Kidney epithelial cell (primary cell): ENCODE results near the gene RTN4. TPM values are rescaled to one million over a fixed set of nuclear protein-coding genes. Genes with fewer than 3 reads are reported as not detected.

ENCODE experiments used
- DNase-seq: peaks from one replicate; pipeline ENCODE4 v3.0.0-alpha.2; 2010; ENCODE audit warnings: low read depth
- H3K27me3 ChIP-seq: 2 replicates; pipeline ENCODE4 v1.6.0; 2011; ENCODE audit warnings: low read length; ENCODE audit not compliant: control insufficient read depth, insufficient read depth
- H3K36me3 ChIP-seq: 2 replicates; pipeline ENCODE4 v1.5.1; 2011; ENCODE audit warnings: low read length; ENCODE audit not compliant: control insufficient read depth, insufficient read depth
- H3K4me3 ChIP-seq: 2 replicates; pipeline ENCODE4 v1.5.1; 2011; ENCODE audit warnings: low read depth, mild to moderate bottlenecking, control low read depth, low read length
- total RNA-seq: library from RNA; depleted of rRNA; stranded (reverse); fragments of >200 nt; gene quantifications from 2 replicates; pipeline ENCODE4 v1.2.3, GENCODE V29; 2015
- TF ChIP-seq, protein P1 (sequence below): IDR thresholded peaks from 2 replicates; pipeline ENCODE4 v1.5.1; 2011; ENCODE audit warnings: mild to moderate bottlenecking, moderate library complexity, low read length, control low read depth, inconsistent platforms; ENCODE audit not compliant: insufficient read depth, poor library complexity, severe bottlenecking

The RTN4 gene
- total RNA-seq, 1 donor from 2014 or later, result 382 TPM

DNA sequence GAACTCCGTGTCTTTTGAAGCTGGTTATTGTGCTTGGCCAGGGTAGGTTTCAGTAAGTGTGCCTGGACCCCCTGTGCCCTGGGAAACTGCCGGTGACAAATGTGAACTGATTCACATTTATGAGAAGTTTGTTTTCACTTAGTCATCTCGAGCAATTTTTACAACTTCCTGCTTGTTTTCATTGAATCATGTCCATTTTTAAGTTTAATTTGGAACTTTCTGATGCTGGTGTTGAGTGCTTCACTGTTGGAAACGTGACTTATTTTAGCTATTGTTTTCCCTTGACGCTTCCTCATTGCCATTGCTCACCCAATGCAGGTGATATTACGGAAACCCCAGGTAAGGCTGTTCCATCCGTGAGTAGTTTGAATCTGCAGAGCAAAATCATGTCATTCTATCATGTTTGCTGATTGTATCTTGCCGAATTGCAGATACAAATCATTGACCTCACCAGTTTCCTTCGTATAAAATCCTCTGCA lies 97.2 kb downstream of the RTN4 start:
- no peak for DNase-seq
- H3K4me3 ChIP-seq, result no peak overlapping the region
- no peaks in the 10 kb centered on the region for H3K27me3 ChIP-seq
- no peaks in the 10 kb centered on the region for H3K36me3 ChIP-seq
- TF ChIP-seq, protein P1, sequence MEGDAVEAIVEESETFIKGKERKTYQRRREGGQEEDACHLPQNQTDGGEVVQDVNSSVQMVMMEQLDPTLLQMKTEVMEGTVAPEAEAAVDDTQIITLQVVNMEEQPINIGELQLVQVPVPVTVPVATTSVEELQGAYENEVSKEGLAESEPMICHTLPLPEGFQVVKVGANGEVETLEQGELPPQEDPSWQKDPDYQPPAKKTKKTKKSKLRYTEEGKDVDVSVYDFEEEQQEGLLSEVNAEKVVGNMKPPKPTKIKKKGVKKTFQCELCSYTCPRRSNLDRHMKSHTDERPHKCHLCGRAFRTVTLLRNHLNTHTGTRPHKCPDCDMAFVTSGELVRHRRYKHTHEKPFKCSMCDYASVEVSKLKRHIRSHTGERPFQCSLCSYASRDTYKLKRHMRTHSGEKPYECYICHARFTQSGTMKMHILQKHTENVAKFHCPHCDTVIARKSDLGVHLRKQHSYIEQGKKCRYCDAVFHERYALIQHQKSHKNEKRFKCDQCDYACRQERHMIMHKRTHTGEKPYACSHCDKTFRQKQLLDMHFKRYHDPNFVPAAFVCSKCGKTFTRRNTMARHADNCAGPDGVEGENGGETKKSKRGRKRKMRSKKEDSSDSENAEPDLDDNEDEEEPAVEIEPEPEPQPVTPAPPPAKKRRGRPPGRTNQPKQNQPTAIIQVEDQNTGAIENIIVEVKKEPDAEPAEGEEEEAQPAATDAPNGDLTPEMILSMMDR, result no peak

DNA sequence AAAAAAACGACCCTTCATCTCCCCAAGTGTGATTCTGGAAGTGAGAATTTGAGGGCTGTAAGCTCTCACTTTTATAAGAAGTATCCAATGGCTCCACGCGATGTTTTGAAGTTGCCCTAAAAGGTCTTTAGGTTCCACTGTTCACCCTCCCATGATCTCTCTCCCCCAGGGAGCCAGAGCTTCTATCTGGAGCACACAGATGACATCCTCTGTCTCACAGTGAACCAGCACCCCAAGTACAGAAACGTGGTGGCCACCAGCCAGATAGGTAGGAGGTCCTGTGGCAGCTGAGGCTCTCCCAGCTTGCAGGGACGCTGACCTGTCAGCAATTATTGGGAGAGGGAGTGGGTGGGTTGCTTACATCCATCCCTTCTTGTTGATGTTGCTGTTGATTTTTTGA lies 97.8 kb downstream of the RTN4 start:
- Histone ChIP-seq H3K36me3 (no peaks in the 10 kb centered on the region), H3K27me3 (no peaks in the 10 kb centered on the region), H3K4me3 (no peak overlapping the region)
- no peak for DNase-seq
- TF ChIP-seq, protein P1, result no peak

DNA sequence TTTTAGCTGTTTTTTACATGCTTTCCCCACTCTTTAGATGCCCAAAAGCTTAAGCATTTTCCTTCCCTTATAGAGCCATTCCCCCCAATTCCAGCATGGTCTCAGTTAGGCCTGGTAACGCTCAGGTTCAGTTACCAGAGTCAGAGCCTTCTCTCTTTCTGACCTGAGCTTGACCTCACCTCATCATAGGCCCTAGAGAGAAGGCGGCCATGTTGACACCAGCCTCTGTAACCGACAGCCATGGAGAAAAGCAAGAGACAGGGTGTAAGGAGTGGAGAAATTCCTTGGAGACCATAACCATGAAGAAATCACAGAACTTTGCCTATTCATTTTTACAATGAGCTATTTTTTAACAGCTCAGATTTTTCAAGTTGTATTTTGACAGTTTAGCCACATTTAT lies 99.4 kb downstream of the RTN4 start:
- no peak overlapping the region for H3K4me3 ChIP-seq
- TF ChIP-seq, protein P1, result no peak
- H3K27me3 ChIP-seq, result no peaks in the 10 kb centered on the region
- DNase-seq, result no peak
- H3K36me3 ChIP-seq, result no peaks in the 10 kb centered on the region

DNA sequence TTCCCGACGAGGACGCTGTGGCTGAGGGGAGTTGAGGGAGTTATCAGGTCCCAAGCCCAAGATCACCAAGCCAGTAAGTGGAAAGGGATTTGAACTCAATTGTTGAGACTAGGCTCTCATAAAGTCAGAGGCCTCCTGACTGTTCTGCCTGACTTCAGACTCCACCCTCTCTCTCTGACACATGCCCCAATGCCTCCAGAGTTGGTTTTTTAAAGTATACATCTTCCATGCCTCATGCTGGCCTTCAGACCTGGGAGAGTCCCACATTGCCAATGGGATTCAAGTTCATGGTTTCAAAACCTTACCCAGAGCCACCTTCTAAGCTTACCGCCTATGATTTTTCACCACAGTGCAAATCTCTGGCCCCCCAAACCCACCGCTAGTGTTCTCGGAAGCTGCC lies 100.8 kb downstream of the RTN4 start:
- no peaks in the 10 kb centered on the region for H3K27me3 ChIP-seq
- H3K36me3 ChIP-seq, result no peaks in the 10 kb centered on the region
- TF ChIP-seq, protein P1, result no peak
- no peak overlapping the region for H3K4me3 ChIP-seq
- no peak for DNase-seq

DNA sequence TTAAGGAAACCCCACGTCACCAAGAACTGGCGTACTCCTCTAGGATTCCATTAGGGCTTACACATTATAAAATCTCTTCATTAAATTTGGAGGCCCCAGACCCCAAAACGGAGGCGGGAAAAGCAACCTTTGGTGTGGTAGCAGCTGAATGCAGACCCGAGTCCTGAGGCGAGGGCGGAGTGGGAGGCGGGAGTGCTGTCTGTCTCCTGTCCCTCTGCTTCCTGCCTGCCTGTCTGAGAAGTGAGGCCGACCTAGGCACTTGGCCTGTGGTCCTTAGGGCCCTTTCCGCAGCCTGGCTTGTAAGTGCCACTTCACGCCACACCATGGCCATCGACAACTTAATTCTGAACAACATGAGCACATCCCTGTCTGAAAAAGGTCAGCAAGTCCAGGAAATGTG lies 102.1 kb downstream of the RTN4 start:
- TF ChIP-seq, protein P1, result no peak
- Histone ChIP-seq H3K27me3 (no peaks in the 10 kb centered on the region), H3K4me3 (no peak overlapping the region), H3K36me3 (no peaks in the 10 kb centered on the region)
- no peak for DNase-seq

DNA sequence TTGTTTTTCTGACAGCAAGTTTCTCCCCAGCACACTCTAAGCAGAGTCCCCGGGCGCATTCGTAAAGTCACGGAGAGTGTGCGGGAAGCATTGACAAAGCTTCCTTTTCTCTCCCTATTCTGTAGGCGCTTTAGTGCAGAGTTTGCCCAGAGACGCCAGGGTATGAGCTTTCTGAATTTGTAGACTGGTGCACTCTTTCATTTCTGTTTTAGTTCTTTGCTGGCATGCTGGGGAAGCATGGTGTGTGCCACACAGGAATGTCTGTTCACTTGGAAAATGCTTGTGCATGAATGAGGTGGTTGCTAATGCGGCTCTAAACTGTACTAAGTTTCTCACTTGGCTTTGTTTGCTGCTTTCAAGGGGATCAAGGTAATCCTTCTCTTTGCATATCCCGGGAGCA lies 102.6 kb downstream of the RTN4 start:
- TF ChIP-seq, protein P1, result no peak
- Histone ChIP-seq H3K36me3 (no peaks in the 10 kb centered on the region), H3K27me3 (no peaks in the 10 kb centered on the region), H3K4me3 (no peak overlapping the region)
- no peak for DNase-seq
